ENCODE data around the gene BRD7. TPM values are rescaled to one million over a fixed set of nuclear protein-coding genes. Genes with fewer than 3 reads are reported as not detected.
A peak's percentile ranks its signal among the peaks of the same experiment; 100 is the strongest.

Gene BRD7
- 100 to 1,000 TPM in 1 of 2 experiments, 10 to 100 TPM in 1; 93.3 to 101 TPM for total RNA-seq

GRCh38 chr16:50368410-50369132 is at the start of gene BRD7:
Gene BRD7 (minus strand): TSS chr16:50368988. CDS start chr16:50368774, 214 bp downstream.
- Mint-ChIP-seq H3K4me1 (peaks cover 46% of the 10 kb centered on the region), H3K27ac (peak within 1 kb of the TSS; percentile 71), H3K9me3 (no peaks in the 10 kb centered on the region), H3K4me3 (peak within 1 kb of the TSS; percentile 85), H3K27me3 (peaks cover 4% of the 10 kb centered on the region), H3K36me3 (ENCODE audit: low read depth) (peaks cover 35% of the 10 kb centered on the region)
- CTCF ChIA-PET, result interaction anchor here (0.6 to 5.2 kb wide), 13 partner anchors 9 to 438 kb away, joined by 3 to 29 read pairs (median 8); no protein-coding TSS in a partner anchor
- peak; percentile 80 for DNase-seq
- POLR2A ChIA-PET, result interaction anchor here (0.6 to 2.2 kb wide), 9 partner anchors 11 to 438 kb away, joined by 3 to 15 read pairs (median 6); no protein-coding TSS in a partner anchor

- no peak for DNase-seq
- H3K36me3 Mint-ChIP-seq (ENCODE audit: low read depth), result no peaks in the 10 kb centered on the region
- no peaks in the 10 kb centered on the region for H3K4me1 Mint-ChIP-seq
- POLR2A ChIA-PET, result no interaction called here
- H3K27ac Mint-ChIP-seq, result no peak overlapping the region
- peaks cover 22% of the 10 kb centered on the region for H3K27me3 Mint-ChIP-seq
- CTCF ChIA-PET, result no interaction called here
- no peak overlapping the region for H3K4me3 Mint-ChIP-seq
- peaks cover 30% of the 10 kb centered on the region for H3K9me3 Mint-ChIP-seq
These were observed 47.6 kb upstream of the BRD7 start for GRCh38 chr16:50416388-50416787.

- Mint-ChIP-seq H3K9me3 (peaks cover 17% of the 10 kb centered on the region), H3K27ac (no peak overlapping the region), H3K4me3 (no peak overlapping the region), H3K4me1 (no peaks in the 10 kb centered on the region), H3K27me3 (peaks cover 14% of the 10 kb centered on the region), H3K36me3 (ENCODE audit: low read depth) (no peaks in the 10 kb centered on the region)
- no peak for DNase-seq
- ChIA-PET CTCF (interaction anchor here (0.6 to 0.7 kb wide), 2 partner anchors 54 to 306 kb away, joined by 3 to 4 read pairs; no protein-coding TSS in a partner anchor), POLR2A (no interaction called here)
These were observed 45.4 kb upstream of the BRD7 start for GRCh38 chr16:50414152-50414551.

- Mint-ChIP-seq H3K4me1 (no peaks in the 10 kb centered on the region), H3K27me3 (peaks cover 11% of the 10 kb centered on the region), H3K4me3 (no peak overlapping the region), H3K9me3 (peaks cover 3% of the 10 kb centered on the region), H3K36me3 (ENCODE audit: low read depth) (no peaks in the 10 kb centered on the region), H3K27ac (no peak overlapping the region)
- ChIA-PET POLR2A (no interaction called here), CTCF (no interaction called here)
- DNase-seq, result no peak
These were observed 42.2 kb upstream of the BRD7 start for GRCh38 chr16:50411034-50411433.

- H3K27me3 Mint-ChIP-seq, result peaks cover 5% of the 10 kb centered on the region
- no peak for DNase-seq
- H3K27ac Mint-ChIP-seq, result no peak overlapping the region
- no peak overlapping the region for H3K4me3 Mint-ChIP-seq
- ChIA-PET CTCF (no interaction called here), POLR2A (no interaction called here)
- H3K9me3 Mint-ChIP-seq, result no peaks in the 10 kb centered on the region
- no peaks in the 10 kb centered on the region for H3K36me3 Mint-ChIP-seq (ENCODE audit: low read depth)
- H3K4me1 Mint-ChIP-seq, result no peaks in the 10 kb centered on the region
These were observed 39.3 kb upstream of the BRD7 start for GRCh38 chr16:50408001-50408561.

GRCh38 chr16:50407351-50407750 is 38.6 kb upstream of the BRD7 start:
- ChIA-PET CTCF (no interaction called here), POLR2A (no interaction called here)
- no peaks in the 10 kb centered on the region for H3K36me3 Mint-ChIP-seq (ENCODE audit: low read depth)
- no peak overlapping the region for H3K4me3 Mint-ChIP-seq
- H3K4me1 Mint-ChIP-seq, result no peaks in the 10 kb centered on the region
- DNase-seq, result no peak
- H3K27me3 Mint-ChIP-seq, result peaks cover 5% of the 10 kb centered on the region
- H3K27ac Mint-ChIP-seq, result no peak overlapping the region
- no peaks in the 10 kb centered on the region for H3K9me3 Mint-ChIP-seq

GRCh38 chr16:50403491-50403890 is 34.7 kb upstream of the BRD7 start:
- ChIA-PET CTCF (no interaction called here), POLR2A (no interaction called here)
- Mint-ChIP-seq H3K4me1 (no peaks in the 10 kb centered on the region), H3K36me3 (ENCODE audit: low read depth) (no peaks in the 10 kb centered on the region), H3K9me3 (no peaks in the 10 kb centered on the region), H3K4me3 (no peak overlapping the region), H3K27ac (no peak overlapping the region), H3K27me3 (no peaks in the 10 kb centered on the region)
- DNase-seq, result no peak

- no peaks in the 10 kb centered on the region for H3K36me3 Mint-ChIP-seq (ENCODE audit: low read depth)
- no peaks in the 10 kb centered on the region for H3K4me1 Mint-ChIP-seq
- no peaks in the 10 kb centered on the region for H3K9me3 Mint-ChIP-seq
- no peak overlapping the region for H3K4me3 Mint-ChIP-seq
- no peaks in the 10 kb centered on the region for H3K27me3 Mint-ChIP-seq
- ChIA-PET CTCF (no interaction called here), POLR2A (no interaction called here)
- no peak for DNase-seq
- H3K27ac Mint-ChIP-seq, result no peak overlapping the region
These were observed 33.6 kb upstream of the BRD7 start for GRCh38 chr16:50402298-50402895.

GRCh38 chr16:50401355-50401754 is 32.6 kb upstream of the BRD7 start:
- peaks cover 2% of the 10 kb centered on the region for H3K4me1 Mint-ChIP-seq
- no peaks in the 10 kb centered on the region for H3K27me3 Mint-ChIP-seq
- H3K9me3 Mint-ChIP-seq, result no peaks in the 10 kb centered on the region
- no peak overlapping the region for H3K4me3 Mint-ChIP-seq
- ChIA-PET POLR2A (no interaction called here), CTCF (no interaction called here)
- no peak overlapping the region for H3K27ac Mint-ChIP-seq
- no peak for DNase-seq
- H3K36me3 Mint-ChIP-seq (ENCODE audit: low read depth), result no peaks in the 10 kb centered on the region

- H3K36me3 Mint-ChIP-seq (ENCODE audit: low read depth), result no peaks in the 10 kb centered on the region
- no peak for DNase-seq
- peaks cover 6% of the 10 kb centered on the region for H3K4me1 Mint-ChIP-seq
- H3K4me3 Mint-ChIP-seq, result no peak overlapping the region
- ChIA-PET CTCF (interaction anchor here (0.7 kb wide), 1 partner anchor 179 kb away, joined by 3 read pairs; no protein-coding TSS in a partner anchor), POLR2A (no interaction called here)
- no peaks in the 10 kb centered on the region for H3K9me3 Mint-ChIP-seq
- H3K27ac Mint-ChIP-seq, result no peak overlapping the region
- H3K27me3 Mint-ChIP-seq, result no peaks in the 10 kb centered on the region
These were observed 32.2 kb upstream of the BRD7 start for GRCh38 chr16:50400967-50401348.

GRCh38 chr16:50400312-50400966 is 31.7 kb upstream of the BRD7 start:
- Mint-ChIP-seq H3K4me1 (peaks cover 10% of the 10 kb centered on the region), H3K27ac (no peak overlapping the region), H3K9me3 (no peaks in the 10 kb centered on the region), H3K27me3 (no peaks in the 10 kb centered on the region), H3K4me3 (no peak overlapping the region), H3K36me3 (ENCODE audit: low read depth) (no peaks in the 10 kb centered on the region)
- DNase-seq, result no peak
- ChIA-PET POLR2A (interaction anchor here (0.6 kb wide), 1 partner anchor 675 kb away, joined by 3 read pairs; no protein-coding TSS in a partner anchor), CTCF (interaction anchor here (0.7 kb wide), 1 partner anchor 180 kb away, joined by 3 read pairs; no protein-coding TSS in a partner anchor)

GRCh38 chr16:50399411-50399810 is 30.6 kb upstream of the BRD7 start:
- ChIA-PET POLR2A (no interaction called here), CTCF (no interaction called here)
- H3K27me3 Mint-ChIP-seq, result no peaks in the 10 kb centered on the region
- no peaks in the 10 kb centered on the region for H3K9me3 Mint-ChIP-seq
- no peak overlapping the region for H3K4me3 Mint-ChIP-seq
- no peak for DNase-seq
- no peak overlapping the region for H3K27ac Mint-ChIP-seq
- H3K4me1 Mint-ChIP-seq, result peaks cover 14% of the 10 kb centered on the region
- no peaks in the 10 kb centered on the region for H3K36me3 Mint-ChIP-seq (ENCODE audit: low read depth)

GRCh38 chr16:50398336-50398735 is 29.5 kb upstream of the BRD7 start:
- Mint-ChIP-seq H3K27me3 (no peaks in the 10 kb centered on the region), H3K27ac (no peak overlapping the region), H3K36me3 (ENCODE audit: low read depth) (no peaks in the 10 kb centered on the region), H3K4me1 (peaks cover 14% of the 10 kb centered on the region), H3K4me3 (no peak overlapping the region), H3K9me3 (no peaks in the 10 kb centered on the region)
- ChIA-PET CTCF (no interaction called here), POLR2A (no interaction called here)
- no peak for DNase-seq
